ENCODE results near the gene AMOTL2.

The AMOTL2 gene

GRCh38 chr3:134312072-134312872 is 62.0 kb downstream of the AMOTL2 start:
- DNase-seq, result peak in 1 of 2 donors; percentile 4

- DNase-seq, result no peak
Observed at GRCh38 chr3:134311693-134312071, 62.6 kb downstream of the AMOTL2 start.

- no peak for DNase-seq
Observed at GRCh38 chr3:134311265-134311664, 63.0 kb downstream of the AMOTL2 start.

- no peak for DNase-seq
Observed at GRCh38 chr3:134309987-134310700, 64.1 kb downstream of the AMOTL2 start.

GRCh38 chr3:134308350-134308891 is 65.8 kb downstream of the AMOTL2 start:
- DNase-seq, result peak; percentile 65 to 76

GRCh38 chr3:134307425-134307824 is 66.8 kb downstream of the AMOTL2 start:
- DNase-seq, result no peak

- no peak for DNase-seq
Observed at GRCh38 chr3:134306320-134306719, 67.9 kb downstream of the AMOTL2 start.

All from CD4-positive, alpha-beta T cell treated with Interleukin-4 for 1 hour (primary cell).